ENCODE data around the gene ACY1. TPM values are rescaled to one million over a fixed set of nuclear protein-coding genes. Genes with fewer than 3 reads are reported as not detected.

The ACY1 gene
- total RNA-seq: 45.0 and 52.8 TPM in 2 replicates

DNA sequence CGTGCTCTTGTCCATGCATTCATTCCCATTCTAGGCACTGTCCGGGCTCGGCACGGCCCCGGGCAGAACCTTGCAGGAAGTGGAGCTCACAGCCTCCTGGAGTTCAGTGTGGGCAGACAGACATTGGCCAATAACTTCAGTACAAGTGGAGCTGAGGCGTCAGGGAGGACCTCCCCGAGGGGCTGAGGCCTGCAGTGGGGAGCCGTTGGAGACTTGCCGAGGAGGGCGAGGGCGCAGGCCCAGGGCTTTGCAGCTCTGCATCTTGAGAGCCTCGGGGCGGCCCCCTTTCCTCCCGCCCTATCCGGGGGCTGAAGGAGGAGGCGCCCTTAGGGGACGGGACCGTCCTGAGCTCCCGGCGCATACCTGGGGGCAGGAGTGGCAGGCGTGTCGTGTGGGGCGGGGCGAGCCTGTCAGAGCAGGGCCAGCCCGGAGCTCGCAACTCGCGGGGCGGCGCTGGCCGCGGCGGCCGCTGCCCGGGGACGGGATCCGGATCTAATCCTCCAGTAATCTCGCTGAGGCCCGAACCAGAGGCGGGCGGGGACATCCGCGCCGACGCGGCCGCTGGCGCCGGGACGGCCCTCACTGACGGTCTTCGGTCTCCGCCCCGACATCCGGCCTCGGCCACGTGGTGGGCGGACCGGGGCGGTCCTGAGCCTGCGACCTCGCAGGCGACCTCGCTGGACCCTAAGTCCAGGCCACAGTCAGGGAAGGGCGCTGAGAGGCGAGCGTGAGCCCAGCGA lies at the start of gene ACY1:
TSS of gene ACY1 (plus strand) at position 698 of the 740 bp plus-strand sequence. CDS start 530 bp downstream, outside the sequence.

DNA sequence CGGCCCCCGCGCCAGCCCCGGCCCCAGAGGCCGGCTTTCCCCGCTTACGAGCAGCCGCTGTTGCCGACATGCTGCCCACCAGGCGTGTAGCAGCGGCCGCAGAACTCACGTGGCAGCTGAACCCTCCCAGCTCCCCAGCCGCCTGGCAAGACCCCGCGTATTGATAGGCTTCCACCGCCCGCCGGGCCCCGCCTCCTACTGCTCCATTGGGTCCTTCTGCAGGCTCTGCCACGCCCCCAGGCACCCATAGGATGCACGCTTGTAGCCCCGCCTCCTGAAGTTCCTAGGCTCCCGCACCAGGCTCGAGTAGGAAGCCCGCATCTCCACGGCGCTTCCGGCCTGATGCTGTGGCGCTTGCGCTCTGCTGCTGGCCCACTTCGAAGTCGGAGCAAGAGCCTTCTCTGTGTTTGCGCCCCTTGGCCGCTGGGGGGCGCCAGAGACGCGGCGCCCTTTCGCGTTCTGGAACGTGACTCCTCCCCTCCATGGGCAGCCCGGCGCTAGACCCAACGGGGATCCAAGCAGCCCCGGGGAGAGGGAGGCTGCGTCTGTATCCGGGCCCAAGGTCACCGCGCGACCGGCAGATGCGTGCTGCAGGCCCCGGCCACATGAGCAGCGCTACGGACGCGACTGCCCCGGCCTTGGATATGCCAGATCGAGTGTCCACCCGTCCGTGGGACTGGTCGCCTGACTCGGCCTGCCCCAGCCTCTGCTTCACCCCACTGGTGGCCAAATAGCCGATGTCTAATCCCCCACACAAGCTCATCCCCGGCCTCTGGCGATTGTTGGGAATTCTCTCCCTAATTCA lies 41.3 kb upstream of the ACY1 start, which contains the start of the genes PARP3 and RRP9:
TSS of gene PARP3 (plus strand) at position 566 of the 805 bp plus-strand sequence. CDS start 993 bp downstream, outside the sequence.
TSS of gene RRP9 (minus strand) at position 107 of the 805 bp plus-strand sequence. CDS start at position 70, 37 bp downstream.

DNA sequence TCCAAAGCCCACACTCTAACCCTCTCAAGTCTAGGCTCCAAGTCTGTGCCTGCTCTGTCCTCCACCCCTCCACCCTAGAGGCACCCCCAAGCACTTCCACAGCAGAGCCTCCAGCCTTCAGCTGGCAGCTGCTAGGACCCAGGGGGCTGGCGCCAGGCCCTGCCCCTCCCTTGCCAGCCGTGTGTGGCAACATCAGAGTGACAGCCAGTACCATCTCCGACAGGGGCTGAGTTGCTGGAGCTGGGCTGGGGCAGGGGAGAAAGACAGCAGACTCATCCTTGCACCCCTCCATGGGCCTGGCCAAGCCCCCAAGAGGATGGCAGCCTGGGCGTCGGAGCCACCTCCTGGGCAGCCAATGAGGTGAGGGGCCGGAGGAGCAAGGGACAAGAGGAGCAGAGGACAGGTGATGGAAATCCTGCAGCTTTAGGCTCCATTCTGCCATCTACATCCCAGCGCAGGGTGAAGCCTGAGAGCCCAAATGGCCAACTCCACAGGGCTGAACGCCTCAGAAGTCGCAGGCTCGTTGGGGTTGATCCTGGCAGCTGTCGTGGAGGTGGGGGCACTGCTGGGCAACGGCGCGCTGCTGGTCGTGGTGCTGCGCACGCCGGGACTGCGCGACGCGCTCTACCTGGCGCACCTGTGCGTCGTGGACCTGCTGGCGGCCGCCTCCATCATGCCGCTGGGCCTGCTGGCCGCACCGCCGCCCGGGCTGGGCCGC lies 28.0 kb upstream of the ACY1 start, which contains the start of gene GPR62:
TSS of gene GPR62 (plus strand) at position 207 of the 718 bp plus-strand sequence. CDS start at position 479, 272 bp downstream.

DNA sequence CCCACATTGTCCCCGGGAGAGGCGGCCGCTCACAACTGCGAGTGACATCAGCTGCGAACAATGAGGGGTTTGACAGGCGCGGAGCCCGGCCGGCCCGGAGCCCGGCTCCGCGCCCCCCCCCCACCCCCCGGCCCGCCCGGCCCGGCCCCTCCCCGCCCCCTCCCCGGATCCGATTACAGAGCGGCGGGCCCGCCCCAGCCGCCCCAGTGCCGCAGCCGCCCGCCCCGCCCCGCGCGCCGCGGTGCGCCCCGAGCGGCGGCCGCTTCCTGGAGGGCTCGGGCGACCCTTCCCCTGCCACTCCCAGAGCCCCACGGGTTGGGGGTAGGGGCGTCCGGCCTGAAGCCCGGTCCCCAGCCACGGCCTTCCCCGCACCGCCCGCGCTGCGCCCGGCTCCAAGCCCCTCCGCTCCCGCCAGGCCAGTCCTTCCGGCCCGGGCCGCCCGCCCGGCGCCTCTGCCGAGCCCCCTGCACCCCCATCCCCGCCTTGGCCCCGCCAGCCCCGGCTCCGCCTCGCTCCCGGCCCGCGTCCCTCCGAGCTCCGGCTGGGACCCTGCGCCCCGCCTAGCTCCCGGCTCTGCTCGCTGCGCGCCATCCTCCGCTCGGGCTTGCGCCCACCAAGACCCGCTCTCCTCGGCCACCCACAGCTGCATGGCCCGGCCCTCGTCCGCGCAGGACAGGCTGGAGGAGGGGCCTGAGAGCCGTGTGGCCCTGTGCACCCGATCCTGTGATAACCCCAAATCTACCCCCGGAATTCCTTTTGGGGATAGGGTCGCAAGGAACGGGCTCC lies 15.8 kb upstream of the ACY1 start, which contains the start of gene PCBP4:
TSS of gene PCBP4 (minus strand) at position 71 of the 786 bp plus-strand sequence. CDS start 6,214 bp downstream, outside the sequence.

DNA sequence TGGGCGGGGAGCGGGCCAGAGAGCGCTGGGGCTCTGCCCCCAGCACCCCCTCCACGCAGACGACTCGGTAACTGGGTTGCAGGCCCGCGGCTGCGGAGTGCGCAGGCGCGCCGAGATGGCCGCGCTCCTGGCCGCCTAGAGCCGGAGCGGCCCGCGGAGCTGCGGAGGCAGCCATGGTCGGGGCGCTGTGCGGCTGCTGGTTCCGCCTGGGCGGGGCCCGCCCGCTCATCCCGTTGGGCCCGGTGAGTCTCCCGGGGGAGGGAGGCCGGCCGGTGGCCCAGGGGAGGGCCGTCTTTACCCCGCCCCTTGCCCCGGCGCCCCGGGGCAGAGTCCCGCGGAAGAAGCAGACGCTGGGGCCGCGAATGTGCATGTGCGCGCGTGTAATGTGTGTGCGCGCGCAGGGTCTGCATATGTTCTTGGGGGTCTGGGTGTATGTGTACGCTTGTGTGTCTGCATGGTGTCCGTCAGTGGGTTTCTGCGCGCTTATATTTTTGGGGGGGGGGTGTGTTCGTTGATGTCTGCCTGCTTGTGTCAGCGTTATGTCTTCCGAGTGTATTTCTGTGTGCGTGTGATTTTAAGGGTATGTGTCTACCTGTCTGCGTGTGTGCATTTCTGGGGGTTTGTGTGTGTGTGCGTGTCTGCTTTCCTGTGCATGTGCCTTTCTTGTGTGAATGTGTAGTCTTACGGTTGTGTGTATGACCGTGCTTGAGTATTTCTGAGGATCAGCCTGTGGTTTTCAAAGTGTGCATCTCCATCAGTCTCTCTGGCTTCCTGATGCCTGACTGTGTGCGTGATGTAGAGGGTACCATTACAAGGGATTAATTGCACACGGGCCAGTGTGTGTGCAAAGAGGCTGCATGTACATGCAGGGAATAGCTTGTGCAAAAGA lies 8.1 kb upstream of the ACY1 start, which contains the start of gene ABHD14A:
TSS of gene ABHD14A (plus strand) at position 102 of the 889 bp plus-strand sequence. CDS start at position 174, 72 bp downstream.

DNA sequence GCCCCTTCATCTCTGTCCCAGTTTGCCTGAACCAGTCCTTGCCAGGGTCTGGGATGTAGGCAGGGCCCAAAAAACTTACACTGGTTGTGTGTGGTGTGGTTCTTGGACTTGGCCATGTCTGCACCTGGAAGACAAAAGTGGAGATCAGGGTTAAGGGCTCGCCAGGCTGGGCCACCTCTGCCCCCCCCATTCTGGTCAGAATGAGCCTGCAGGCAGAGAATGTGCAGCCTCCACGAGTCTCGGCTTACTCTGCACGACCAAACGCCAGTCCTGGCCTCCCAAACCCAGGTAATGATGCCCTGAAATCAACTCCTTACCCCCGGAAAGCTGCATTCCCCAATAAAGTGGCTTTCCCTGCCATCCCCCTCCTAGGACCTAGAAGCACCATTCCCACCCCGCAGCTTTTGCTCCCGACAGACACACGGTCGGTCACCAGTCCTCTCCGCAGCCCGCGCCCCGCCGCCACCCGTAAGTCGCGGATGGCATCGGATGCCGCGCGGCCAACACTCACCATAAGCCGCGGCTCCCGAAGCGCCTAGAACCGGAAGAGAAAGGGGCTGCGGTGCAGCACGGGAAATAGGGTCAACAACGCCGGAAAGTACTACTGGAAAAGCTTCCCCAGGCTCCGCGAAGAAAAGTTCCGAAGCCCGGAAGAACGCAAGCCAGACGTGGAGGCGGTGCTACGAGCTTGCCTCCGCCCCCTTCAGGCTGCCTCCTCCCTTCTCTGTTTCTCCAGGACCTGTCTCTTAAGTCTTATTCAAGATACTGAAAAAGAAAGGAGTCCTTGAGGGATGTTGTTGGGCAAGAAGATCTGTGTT lies 12.2 kb downstream of the ACY1 start, which contains the start of gene RPL29:
TSS of gene RPL29 (minus strand) at position 550 of the 818 bp plus-strand sequence. CDS start at position 116, 434 bp downstream.

Other genes starting within 250 kb of the ACY1 start
- not detected in 2 replicates for gene IQCF6, start 204.3 kb upstream of the ACY1 start, total RNA-seq
- gene IQCF2, start 121.9 kb upstream of the ACY1 start, total RNA-seq: not detected in 2 replicates
- gene IQCF5, start 107.9 kb upstream of the ACY1 start, total RNA-seq: not detected in 2 replicates
- not detected in 2 replicates for gene IQCF1, start 80.2 kb upstream of the ACY1 start, total RNA-seq
- gene RRP9, start 41.6 kb upstream of the ACY1 start, total RNA-seq: 21.1 and 34.5 TPM in 2 replicates
- 45.7 and 58.0 TPM in 2 replicates for gene PARP3, start 41.2 kb upstream of the ACY1 start, total RNA-seq
- under 0.01 TPM in 1 of 2 replicates, not detected in the other for gene GPR62, start 28.2 kb upstream of the ACY1 start, total RNA-seq
- 36.2 and 41.3 TPM in 2 replicates for gene PCBP4, start 16.1 kb upstream of the ACY1 start, total RNA-seq
- 22.6 and 23.8 TPM in 2 replicates for gene ABHD14B, start 9.5 kb upstream of the ACY1 start, total RNA-seq
- 12.2 and 12.8 TPM in 2 replicates for gene ABHD14A, start 8.5 kb upstream of the ACY1 start, total RNA-seq
- gene RPL29, start 12.4 kb downstream of the ACY1 start, total RNA-seq: 1,025 and 1,179 TPM in 2 replicates
- 7.4 and 8.8 TPM in 2 replicates for gene DUSP7, start 73.0 kb downstream of the ACY1 start, total RNA-seq
- gene POC1A, start 170.9 kb downstream of the ACY1 start, total RNA-seq: 7.8 and 15.2 TPM in 2 replicates
- 24.0 and 27.0 TPM in 2 replicates for gene ALAS1, start 214.6 kb downstream of the ACY1 start, total RNA-seq
- under 0.01 TPM in 1 of 2 replicates, not detected in the other for gene TLR9, start 242.1 kb downstream of the ACY1 start, total RNA-seq